ENCODE data around the gene SMIM45.

The SMIM45 gene

GRCh38 chr22:41915035-41915785 is 36.7 kb upstream of the SMIM45 start, which contains the start of gene SHISA8:
Gene SHISA8 (minus strand): TSS chr22:41915074. CDS start chr22:41914667, 407 bp downstream.
- peaks cover 40% of the 10 kb centered on the region for H3K27me3 ChIP-seq
- peaks cover 12 to 25% of the 10 kb centered on the region in 2 donors for H3K4me1 ChIP-seq
- H3K4me3 ChIP-seq = peak within 1 kb of the TSS; percentile 47 to 62
- no peaks in the 10 kb centered on the region for H3K9me3 ChIP-seq
- intact Hi-C loops (cut with DNase I) = no loop called here
- DNase-seq (ENCODE audit: low spot score in 2 of 2) = no peak
- H3K27ac ChIP-seq = no peak within 1 kb of the TSS
- no peak for TF ChIP-seq CTCF (IDR thresholded peaks at IDR 0.05)
- H3K36me3 ChIP-seq = no peaks in the 10 kb centered on the region

GRCh38 chr22:41915786-41916493 is 36.0 kb upstream of the SMIM45 start:
- peak overlapping the region in 1 of 2 donors; percentile 62 for H3K4me3 ChIP-seq
- no peak overlapping the region for H3K27ac ChIP-seq
- peaks cover 7 to 18% of the 10 kb centered on the region in 2 donors for H3K4me1 ChIP-seq
- intact Hi-C loops (cut with DNase I) = no loop called here
- H3K36me3 ChIP-seq = no peaks in the 10 kb centered on the region
- TF ChIP-seq CTCF (IDR thresholded peaks at IDR 0.05) = no peak
- H3K27me3 ChIP-seq = peaks cover 39% of the 10 kb centered on the region
- no peaks in the 10 kb centered on the region for H3K9me3 ChIP-seq
- no peak for DNase-seq (ENCODE audit: low spot score in 2 of 2)

GRCh38 chr22:41916745-41917358 is 35.1 kb upstream of the SMIM45 start:
- Histone ChIP-seq H3K36me3 (no peaks in the 10 kb centered on the region), H3K9me3 (no peaks in the 10 kb centered on the region), H3K4me3 (no peak overlapping the region), H3K27ac (no peak overlapping the region), H3K27me3 (peaks cover 29% of the 10 kb centered on the region), H3K4me1 (peaks cover 5 to 15% of the 10 kb centered on the region in 2 donors)
- no peak for DNase-seq (ENCODE audit: low spot score in 2 of 2)
- TF ChIP-seq CTCF (IDR thresholded peaks at IDR 0.05) = no peak
- intact Hi-C loops (cut with DNase I) = no loop called here

- no peak overlapping the region for H3K27ac ChIP-seq
- H3K4me1 ChIP-seq = peaks cover 5 to 15% of the 10 kb centered on the region in 2 donors
- no peaks in the 10 kb centered on the region for H3K9me3 ChIP-seq
- no peak for TF ChIP-seq CTCF (IDR thresholded peaks at IDR 0.05)
- no peak overlapping the region for H3K4me3 ChIP-seq
- peaks cover 24% of the 10 kb centered on the region for H3K27me3 ChIP-seq
- no peaks in the 10 kb centered on the region for H3K36me3 ChIP-seq
- intact Hi-C loops (cut with DNase I) = no loop called here
- DNase-seq (ENCODE audit: low spot score in 2 of 2) = no peak
Measured at GRCh38 chr22:41917375-41917902, 34.5 kb upstream of the SMIM45 start.

- peak in 1 of 2 donors; percentile 76 for DNase-seq (ENCODE audit: low spot score in 2 of 2)
- Histone ChIP-seq H3K27ac (no peak overlapping the region), H3K4me1 (peaks cover 5 to 15% of the 10 kb centered on the region in 2 donors), H3K36me3 (no peaks in the 10 kb centered on the region), H3K4me3 (no peak overlapping the region), H3K27me3 (peaks cover 18% of the 10 kb centered on the region), H3K9me3 (no peaks in the 10 kb centered on the region)
- TF ChIP-seq CTCF (IDR thresholded peaks at IDR 0.05) = no peak
- intact Hi-C loops (cut with DNase I) = no loop called here
Measured at GRCh38 chr22:41917903-41918791, 33.8 kb upstream of the SMIM45 start.

Data from ascending aorta (tissue), 2 donors.